NCI-H1436 (cell line): ENCODE results near the gene SYNPO.

ENCODE experiments used
- DNase-seq: peaks from one replicate; lab custom pipeline; 2025; lab: John Stamatoyannopoulos, UW

Gene SYNPO, protein sequence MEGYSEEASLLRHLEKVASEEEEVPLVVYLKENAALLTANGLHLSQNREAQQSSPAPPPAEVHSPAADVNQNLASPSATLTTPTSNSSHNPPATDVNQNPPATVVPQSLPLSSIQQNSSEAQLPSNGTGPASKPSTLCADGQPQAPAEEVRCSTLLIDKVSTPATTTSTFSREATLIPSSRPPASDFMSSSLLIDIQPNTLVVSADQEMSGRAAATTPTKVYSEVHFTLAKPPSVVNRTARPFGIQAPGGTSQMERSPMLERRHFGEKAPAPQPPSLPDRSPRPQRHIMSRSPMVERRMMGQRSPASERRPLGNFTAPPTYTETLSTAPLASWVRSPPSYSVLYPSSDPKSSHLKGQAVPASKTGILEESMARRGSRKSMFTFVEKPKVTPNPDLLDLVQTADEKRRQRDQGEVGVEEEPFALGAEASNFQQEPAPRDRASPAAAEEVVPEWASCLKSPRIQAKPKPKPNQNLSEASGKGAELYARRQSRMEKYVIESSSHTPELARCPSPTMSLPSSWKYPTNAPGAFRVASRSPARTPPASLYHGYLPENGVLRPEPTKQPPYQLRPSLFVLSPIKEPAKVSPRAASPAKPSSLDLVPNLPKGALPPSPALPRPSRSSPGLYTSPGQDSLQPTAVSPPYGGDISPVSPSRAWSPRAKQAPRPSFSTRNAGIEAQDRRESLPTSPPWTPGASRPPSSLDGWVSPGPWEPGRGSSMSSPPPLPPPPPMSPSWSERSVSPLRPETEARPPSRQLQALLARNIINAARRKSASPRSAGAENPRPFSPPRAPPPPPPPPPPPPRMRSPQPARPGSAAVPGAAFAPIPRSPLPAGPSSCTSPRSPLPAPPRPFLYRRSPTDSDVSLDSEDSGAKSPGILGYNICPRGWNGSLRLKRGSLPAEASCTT

GRCh38 chr5:150640311-150641005 is at the start of gene SYNPO:
TSS of gene SYNPO (plus strand) at chr5:150640660. CDS start at chr5:150648276, 7,616 bp downstream.
- no peak for DNase-seq

DNA sequence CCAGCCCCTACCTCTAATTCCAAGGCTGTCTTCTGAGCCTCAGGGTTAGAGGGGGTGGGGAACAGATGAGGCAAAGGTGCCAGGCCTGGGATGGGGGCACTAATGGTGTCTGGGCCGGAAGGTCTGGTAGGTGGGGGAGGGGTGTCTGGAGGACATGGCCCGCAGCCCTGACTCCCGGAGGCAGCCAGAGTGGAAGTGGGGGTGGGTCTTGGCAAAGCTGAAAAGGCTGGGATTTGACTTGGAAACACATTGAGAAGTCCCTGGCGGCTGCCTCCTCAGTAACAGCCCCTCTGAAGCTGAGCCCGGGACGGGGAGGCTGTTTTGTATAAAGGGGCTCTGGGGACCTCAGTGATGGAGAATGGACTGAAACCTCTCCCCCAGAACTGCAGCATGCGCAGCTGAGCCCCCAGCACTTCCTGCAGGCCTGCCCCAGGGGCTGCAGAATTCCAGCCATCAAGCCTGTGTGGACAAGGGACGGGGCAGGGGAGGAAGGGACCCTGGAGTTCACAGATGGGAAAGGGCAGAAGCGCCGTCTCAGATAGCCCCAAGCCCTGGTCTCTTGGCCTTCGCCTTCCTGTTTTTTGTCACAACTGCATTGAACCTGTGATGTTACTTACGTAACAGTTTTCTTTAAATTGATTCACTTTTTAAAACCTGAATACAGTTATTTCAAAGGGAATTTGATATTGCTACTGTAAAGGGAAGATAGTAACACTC is 49.3 kb upstream of the SYNPO start:
- no peak for DNase-seq

DNA sequence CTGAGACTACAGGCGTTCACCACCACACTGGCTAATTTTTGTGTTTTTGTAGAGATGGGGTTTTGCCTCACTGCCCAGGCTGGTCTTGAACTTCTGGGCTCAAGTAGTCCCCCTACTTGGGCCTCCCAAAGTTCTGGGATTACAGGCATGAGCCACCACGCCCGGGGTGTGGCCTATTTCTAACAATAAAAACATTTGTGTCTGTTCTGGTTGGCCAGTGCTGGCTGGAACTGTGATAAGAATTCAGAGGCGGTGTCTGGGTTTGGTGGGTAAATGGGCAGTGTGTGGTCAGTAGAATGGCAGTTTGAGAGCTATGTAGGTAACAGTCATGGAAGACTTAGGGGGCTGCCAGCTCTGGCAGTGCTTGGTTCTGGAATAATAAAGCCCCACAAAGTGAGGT is 46.9 kb upstream of the SYNPO start:
- no peak for DNase-seq

- no peak for DNase-seq
Observed at GRCh38 chr5:150593996-150594395, 46.5 kb upstream of the SYNPO start.

GRCh38 chr5:150595466-150596031 is 44.9 kb upstream of the SYNPO start:
- DNase-seq: no peak

- no peak for DNase-seq
Observed at GRCh38 chr5:150596313-150596712, 44.1 kb upstream of the SYNPO start.

GRCh38 chr5:150596826-150597225 is 43.6 kb upstream of the SYNPO start:
- DNase-seq: no peak

DNA sequence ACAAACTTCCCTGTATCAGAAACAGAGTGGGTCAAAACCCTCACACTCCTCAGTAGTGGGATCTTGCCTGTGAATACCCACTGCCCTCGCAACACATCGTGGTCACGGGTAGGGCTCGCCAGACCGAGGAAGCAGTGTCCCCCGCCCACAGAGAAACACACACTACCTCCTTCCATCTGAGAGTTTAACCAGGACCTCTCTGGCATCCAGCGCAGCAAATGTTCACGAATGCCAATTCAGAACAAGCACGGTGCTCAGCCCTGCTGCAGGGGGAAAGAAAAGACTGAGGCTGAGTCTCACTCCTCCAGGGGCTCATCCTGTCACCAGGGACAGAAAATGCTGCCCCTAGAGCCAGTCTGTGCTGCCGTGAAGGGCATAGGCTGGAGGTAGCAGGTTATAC is 42.5 kb upstream of the SYNPO start:
- no peak for DNase-seq

DNA sequence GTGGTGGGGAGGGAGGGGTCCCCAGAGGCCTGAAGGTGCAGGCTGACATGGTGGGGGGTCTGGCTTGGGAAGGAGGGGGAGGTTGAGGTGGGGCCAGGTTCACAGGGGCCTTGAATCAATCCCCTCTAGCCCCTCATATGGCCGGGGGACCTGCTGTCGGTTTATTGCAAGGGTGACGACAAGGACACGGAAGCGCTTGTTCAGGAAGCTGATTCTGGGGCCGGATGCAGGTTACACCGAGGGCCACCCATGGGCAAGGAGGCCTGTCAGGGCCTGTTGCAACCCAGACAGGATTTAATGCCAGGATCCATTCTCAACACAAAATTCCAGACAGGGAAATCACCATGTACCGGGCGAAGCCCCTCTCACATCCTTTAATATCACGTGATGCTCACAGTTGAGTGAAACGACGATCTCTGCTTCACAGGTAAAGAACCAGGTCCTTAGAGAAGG is 41.6 kb upstream of the SYNPO start:
- DNase-seq: no peak

DNA sequence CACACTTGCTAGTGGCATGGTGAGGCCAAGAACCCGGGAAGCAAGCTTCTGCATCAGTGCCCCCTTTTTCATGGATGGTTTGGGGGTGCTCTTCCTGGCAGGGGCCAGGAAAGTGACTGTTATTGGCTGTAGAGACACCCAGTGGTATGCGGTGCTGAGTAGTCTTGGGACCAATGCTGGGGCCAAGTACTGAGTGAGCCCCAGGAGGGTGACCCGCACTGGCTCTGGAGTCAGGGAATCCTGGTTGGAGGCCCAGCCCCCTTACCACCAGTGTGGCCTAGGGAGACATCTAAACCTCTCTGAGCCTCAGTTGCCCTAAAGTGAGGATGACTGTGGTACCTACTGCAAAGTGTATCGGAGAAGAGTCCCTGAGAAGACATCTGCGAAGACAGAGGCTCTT is 41.2 kb upstream of the SYNPO start:
- DNase-seq: no peak

- no peak for DNase-seq
Observed at GRCh38 chr5:150599917-150600511, 40.4 kb upstream of the SYNPO start.

DNA sequence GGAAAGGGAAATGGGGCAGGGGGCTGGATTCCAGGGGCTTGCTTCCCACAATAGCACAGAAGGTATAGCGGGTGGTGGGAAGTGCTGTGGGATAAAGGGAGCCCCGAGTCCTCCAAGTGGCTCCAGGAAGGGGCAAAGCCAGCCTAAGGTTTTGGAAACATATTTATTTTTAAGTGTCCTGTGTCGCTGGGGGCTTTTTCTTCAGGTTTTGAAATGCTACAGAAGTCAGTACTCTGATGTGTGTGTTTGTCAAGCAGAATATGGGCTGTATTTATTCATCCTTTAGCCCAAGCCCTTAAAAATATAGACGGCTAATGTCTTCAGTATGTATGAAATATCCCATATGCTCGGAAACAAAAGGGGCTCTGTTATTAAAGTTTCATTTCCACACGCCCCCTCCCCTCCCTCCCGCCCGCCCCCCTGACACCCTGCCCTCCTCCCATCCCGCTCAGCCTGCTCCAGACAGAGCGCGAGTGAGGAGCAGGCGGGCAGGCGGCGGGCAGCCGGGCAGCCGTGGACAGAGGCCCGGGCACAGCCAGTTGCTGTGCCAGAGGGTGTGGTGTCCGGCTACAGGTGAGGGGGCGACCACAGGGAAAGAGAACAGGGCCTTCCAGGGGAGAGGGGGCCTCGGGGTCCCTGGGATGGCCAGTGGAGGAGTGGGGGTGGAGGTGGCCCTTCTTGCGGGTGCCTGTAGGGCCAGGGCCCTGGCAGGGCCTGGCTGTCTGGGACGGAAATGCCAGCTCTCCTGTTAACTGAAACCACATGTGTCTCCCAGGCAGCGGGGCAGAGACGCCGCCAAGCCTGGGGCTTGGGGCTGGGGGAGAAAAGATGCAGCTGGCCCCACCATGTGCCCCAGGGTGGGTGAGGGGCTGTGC is 39.6 kb upstream of the SYNPO start:
- DNase-seq: no peak

- DNase-seq: no peak
Observed at GRCh38 chr5:150601491-150602345, 38.7 kb upstream of the SYNPO start.

GRCh38 chr5:150603052-150603451 is 37.4 kb upstream of the SYNPO start:
- DNase-seq: no peak

DNA sequence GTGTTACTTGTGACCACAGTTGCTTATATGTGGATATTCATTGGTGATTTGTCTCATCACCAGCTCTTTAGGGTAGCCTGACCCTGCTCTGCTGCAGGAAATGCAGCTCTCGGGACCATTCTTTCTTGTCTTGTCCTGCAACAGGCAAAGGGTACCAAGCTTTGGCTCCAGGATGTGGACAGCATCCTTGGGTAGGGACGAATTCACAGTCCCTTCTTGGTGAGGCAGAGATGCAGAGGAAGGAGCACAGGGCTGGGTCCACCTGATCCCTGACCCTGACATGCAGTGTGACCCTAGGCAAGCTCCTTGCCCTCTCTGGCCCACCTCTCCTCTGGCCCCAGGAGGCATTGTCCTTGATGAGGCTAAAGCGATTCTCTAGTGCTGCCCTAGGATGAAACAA is 37.0 kb upstream of the SYNPO start:
- no peak for DNase-seq

DNA sequence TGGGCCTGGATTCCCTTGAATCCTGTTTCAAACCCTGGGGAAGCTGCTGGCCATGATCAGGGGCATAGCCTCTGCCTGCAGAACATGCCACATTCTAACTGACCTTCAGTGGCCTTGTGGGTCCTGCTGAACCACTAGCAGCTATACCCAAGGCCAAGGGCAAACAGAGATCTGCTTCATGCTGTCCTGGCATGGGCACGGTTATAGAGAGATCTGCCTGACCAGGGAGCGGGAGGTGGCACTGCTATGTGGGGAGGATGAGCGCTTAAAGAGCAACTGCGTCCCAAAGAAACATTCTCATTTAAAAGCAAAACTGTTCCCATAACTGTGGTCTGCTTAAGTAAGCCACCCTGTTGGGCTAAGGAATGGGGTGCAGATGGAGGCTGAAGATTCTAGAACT is 36.5 kb upstream of the SYNPO start:
- DNase-seq: no peak

DNA sequence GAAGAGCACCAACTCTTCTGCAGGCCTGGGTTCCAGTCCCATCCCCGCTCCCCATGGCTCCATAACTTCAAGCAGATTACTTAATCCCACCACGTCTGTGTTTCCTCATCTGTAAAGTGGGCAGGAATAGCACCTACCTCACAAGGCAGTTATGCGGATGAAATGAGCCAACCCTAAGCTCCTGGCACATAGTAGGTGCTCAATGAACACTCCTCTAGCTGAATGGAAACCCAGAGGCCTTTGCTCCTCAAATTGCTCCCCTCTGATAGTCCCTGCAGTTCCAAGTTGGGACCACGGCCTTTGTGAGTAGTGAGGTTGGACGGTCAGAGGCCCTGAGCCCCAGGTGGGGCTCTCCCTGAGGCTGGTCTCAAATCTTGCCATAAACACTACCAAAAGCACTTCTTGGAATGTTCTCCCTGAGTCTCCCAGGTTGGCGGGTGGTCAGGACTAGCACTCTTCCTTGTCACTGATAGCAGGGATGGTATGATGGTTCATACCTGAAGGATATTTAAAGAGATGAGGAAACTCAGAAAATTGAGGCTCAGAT is 35.5 kb upstream of the SYNPO start:
- DNase-seq: no peak

- DNase-seq: no peak
Observed at GRCh38 chr5:150605546-150605945, 34.9 kb upstream of the SYNPO start.

DNA sequence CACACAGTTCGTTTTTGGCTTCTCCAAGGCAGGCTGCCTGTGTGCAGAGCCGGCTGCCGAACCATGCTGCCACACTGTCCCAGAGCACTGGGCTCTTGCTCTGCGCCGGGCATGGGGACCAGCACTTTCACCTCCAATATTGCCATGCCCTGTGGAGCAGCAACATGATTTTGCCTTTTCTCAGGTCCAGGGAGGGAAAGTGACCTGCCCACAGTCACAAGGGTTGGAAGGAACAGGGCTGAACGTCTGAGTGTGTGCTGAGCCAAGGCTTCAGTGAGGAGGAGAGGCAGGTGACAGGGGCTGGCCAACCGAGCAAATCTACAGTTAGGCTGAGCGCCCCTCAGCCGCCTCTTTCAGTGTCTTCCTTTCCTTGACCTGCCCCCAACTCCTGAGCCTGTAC is 34.0 kb upstream of the SYNPO start:
- no peak for DNase-seq
